Measurements from ENCODE around the gene USPL1.

The USPL1 gene

DNA sequence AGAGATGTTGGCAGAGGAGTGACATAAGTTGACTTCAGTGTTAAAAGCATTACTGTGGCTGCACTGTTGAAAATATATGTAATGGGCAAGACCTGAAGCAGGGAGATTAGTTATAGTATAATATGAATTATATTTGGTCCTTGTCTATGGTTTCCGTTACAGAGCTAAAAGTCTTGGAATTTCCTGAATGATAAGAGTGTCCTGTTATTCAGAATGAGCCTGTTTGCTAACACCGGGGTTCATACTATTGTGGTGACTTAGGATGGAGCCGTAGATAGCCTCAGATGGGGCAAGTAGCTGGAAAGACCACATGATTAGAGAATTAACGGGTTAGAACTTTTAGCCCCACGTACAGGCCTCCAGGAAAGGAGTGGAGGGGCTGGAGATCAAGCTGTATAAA is 5.7 kb downstream of the USPL1 start:
- CTCF ChIA-PET: no interaction called here

GRCh38 chr13:30624630-30625029 is 6.9 kb downstream of the USPL1 start:
- H3K36me3 ChIP-seq (ENCODE audit: control insufficient read depth in 2 of 2, insufficient read depth in 1 of 2, low read length in 2 of 2): peaks cover 3 to 49% of the 10 kb centered on the region in 2 experiments; a peak in 2 of 3 replicates
- ChIA-PET CTCF (no interaction called here), POLR2A (no interaction called here)
- H3K27ac ChIP-seq (ENCODE audit: extremely low read depth, low read depth, low read length): no peak overlapping the region
- no peaks in the 10 kb centered on the region for H3K9me3 ChIP-seq (ENCODE audit: control insufficient read depth, insufficient read depth, low read depth, low read length)
- H3K4me3 ChIP-seq (ENCODE audit: low read depth, low read length): no peak overlapping the region
- H3K4me1 ChIP-seq (ENCODE audit: control insufficient read depth, insufficient read depth, low read length): no peaks in the 10 kb centered on the region
- TF ChIP-seq ZNF24 (tag by site-specific recombination; IDR thresholded peaks at IDR 0.05) (no peak), HOXA7 (CRISPR knock-in tag; IDR thresholded peaks at IDR 0.05; ENCODE audit: borderline replicate concordance) (no peak), ZNF560 (tag by site-specific recombination; IDR thresholded peaks at IDR 0.05; ENCODE audit: borderline replicate concordance) (no peak), ZBTB7A (tag by site-specific recombination; IDR thresholded peaks at IDR 0.05; ENCODE audit: low read depth) (no peak), ELK4 (IDR thresholded peaks at IDR 0.05; ENCODE audit: borderline replicate concordance, low read depth, low read length) (no peak), ZFP37 (tag by site-specific recombination; IDR thresholded peaks at IDR 0.05) (no peak), GLIS1 (tag by site-specific recombination; IDR thresholded peaks at IDR 0.05) (no peak), ZNF585B (tag by site-specific recombination; IDR thresholded peaks at IDR 0.05) (no peak), ZNF394 (tag by site-specific recombination; IDR thresholded peaks at IDR 0.05; ENCODE audit: borderline replicate concordance) (no peak), ZBTB20 (tag by site-specific recombination; IDR thresholded peaks at IDR 0.05) (no peak), ZNF426 (tag by site-specific recombination; IDR thresholded peaks at IDR 0.05) (no peak), ZNF18 (tag by site-specific recombination; IDR thresholded peaks at IDR 0.05) (no peak), ZNF530 (tag by site-specific recombination; IDR thresholded peaks at IDR 0.05; ENCODE audit: low read depth) (no peak), ZNF19 (tag by site-specific recombination; IDR thresholded peaks at IDR 0.05; ENCODE audit: low read depth) (no peak), PRDM1 (tag by site-specific recombination; IDR thresholded peaks at IDR 0.05) (no peak)
- TF ChIP-seq, protein P1, sequence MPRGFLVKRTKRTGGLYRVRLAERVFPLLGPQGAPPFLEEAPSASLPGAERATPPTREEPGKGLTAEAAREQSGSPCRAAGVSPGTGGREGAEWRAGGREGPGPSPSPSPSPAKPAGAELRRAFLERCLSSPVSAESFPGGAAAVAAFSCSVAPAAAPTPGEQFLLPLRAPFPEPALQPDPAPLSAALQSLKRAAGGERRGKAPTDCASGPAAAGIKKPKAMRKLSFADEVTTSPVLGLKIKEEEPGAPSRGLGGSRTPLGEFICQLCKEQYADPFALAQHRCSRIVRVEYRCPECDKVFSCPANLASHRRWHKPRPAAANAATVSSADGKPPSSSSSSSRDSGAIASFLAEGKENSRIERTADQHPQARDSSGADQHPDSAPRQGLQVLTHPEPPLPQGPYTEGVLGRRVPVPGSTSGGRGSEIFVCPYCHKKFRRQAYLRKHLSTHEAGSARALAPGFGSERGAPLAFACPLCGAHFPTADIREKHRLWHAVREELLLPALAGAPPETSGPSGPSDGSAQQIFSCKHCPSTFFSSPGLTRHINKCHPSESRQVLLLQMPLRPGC (tag by site-specific recombination; IDR thresholded peaks at IDR 0.05): no peak

More for the DNA sequence above, 5.7 kb downstream of the USPL1 start:
- POLR2A ChIA-PET: no interaction called here
- Histone ChIP-seq H3K9me3 (ENCODE audit: control insufficient read depth, insufficient read depth, low read depth, low read length) (no peaks in the 10 kb centered on the region), H3K27ac (ENCODE audit: extremely low read depth, low read depth, low read length) (no peak overlapping the region), H3K4me3 (ENCODE audit: low read depth, low read length) (no peak overlapping the region), H3K4me1 (ENCODE audit: control insufficient read depth, insufficient read depth, low read length) (no peaks in the 10 kb centered on the region), H3K36me3 (ENCODE audit: control insufficient read depth in 2 of 2, insufficient read depth in 1 of 2, low read length in 2 of 2) (peaks cover 3 to 37% of the 10 kb centered on the region in 2 experiments; a peak in 2 of 3 replicates)
- TF ChIP-seq SP3 (tag by site-specific recombination; IDR thresholded peaks at IDR 0.05) (no peak), PRDM6 (tag by site-specific recombination; IDR thresholded peaks at IDR 0.05) (no peak), OVOL3 (tag by site-specific recombination; IDR thresholded peaks at IDR 0.05) (no peak), ZNF19 (tag by site-specific recombination; IDR thresholded peaks at IDR 0.05; ENCODE audit: low read depth) (no peak)
- TF ChIP-seq, protein P2, sequence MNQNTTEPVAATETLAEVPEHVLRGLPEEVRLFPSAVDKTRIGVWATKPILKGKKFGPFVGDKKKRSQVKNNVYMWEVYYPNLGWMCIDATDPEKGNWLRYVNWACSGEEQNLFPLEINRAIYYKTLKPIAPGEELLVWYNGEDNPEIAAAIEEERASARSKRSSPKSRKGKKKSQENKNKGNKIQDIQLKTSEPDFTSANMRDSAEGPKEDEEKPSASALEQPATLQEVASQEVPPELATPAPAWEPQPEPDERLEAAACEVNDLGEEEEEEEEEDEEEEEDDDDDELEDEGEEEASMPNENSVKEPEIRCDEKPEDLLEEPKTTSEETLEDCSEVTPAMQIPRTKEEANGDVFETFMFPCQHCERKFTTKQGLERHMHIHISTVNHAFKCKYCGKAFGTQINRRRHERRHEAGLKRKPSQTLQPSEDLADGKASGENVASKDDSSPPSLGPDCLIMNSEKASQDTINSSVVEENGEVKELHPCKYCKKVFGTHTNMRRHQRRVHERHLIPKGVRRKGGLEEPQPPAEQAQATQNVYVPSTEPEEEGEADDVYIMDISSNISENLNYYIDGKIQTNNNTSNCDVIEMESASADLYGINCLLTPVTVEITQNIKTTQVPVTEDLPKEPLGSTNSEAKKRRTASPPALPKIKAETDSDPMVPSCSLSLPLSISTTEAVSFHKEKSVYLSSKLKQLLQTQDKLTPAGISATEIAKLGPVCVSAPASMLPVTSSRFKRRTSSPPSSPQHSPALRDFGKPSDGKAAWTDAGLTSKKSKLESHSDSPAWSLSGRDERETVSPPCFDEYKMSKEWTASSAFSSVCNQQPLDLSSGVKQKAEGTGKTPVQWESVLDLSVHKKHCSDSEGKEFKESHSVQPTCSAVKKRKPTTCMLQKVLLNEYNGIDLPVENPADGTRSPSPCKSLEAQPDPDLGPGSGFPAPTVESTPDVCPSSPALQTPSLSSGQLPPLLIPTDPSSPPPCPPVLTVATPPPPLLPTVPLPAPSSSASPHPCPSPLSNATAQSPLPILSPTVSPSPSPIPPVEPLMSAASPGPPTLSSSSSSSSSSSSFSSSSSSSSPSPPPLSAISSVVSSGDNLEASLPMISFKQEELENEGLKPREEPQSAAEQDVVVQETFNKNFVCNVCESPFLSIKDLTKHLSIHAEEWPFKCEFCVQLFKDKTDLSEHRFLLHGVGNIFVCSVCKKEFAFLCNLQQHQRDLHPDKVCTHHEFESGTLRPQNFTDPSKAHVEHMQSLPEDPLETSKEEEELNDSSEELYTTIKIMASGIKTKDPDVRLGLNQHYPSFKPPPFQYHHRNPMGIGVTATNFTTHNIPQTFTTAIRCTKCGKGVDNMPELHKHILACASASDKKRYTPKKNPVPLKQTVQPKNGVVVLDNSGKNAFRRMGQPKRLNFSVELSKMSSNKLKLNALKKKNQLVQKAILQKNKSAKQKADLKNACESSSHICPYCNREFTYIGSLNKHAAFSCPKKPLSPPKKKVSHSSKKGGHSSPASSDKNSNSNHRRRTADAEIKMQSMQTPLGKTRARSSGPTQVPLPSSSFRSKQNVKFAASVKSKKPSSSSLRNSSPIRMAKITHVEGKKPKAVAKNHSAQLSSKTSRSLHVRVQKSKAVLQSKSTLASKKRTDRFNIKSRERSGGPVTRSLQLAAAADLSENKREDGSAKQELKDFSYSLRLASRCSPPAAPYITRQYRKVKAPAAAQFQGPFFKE (tag by site-specific recombination; IDR thresholded peaks at IDR 0.05; ENCODE audit: borderline replicate concordance): no peak
